CD4-positive, alpha-beta T cell treated with Interferon gamma for 1 hour (primary cell): ENCODE measurements around the gene SAMD8.
A peak's percentile ranks its signal among the peaks of the same experiment; 100 is the strongest.

Source experiments
- DNase-seq: peaks from one replicate; pipeline ENCODE4 v3.0.0-alpha.2; 2020

SAMD8 gene

DNA sequence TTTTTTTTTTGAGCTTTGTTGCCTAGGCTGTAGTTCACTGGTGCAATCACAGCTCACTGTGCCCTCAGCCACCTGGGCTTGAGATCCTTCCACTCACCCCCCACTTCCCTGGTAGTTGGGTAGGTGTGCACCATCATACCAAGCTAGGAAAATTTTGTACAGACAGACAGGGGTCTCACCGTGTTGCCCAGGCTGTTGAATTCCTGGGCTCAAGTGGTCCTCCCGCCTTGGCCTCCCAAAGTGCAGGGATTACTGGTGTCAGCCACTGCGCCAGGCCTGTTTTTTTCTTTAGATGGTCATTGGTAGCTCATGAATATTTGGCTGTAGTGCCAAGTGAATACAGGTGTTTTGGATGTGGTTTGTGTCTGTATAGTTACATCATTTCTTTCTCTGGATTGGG, 116.8 kb downstream of the SAMD8 start:
- DNase-seq: no peak

DNA sequence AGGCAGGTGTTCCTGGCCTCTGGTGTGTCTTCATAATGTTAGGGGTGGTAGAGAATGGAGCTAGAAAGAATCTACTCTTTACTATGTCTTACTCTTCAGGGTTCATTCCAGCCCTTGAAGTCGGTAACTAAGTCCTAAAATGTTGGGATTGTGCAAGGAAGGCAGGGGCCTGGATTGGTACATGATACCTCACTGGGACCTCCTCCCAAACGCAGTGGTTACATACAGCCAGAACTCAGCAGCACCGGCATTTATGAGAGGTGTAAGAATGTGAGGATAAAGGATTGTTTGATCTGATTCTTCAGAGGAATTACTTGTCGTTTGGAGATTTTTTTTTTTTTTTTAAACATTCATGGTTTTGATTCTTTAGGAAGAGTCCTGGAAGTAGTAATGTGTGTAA, 117.4 kb downstream of the SAMD8 start:
- DNase-seq: no peak

DNA sequence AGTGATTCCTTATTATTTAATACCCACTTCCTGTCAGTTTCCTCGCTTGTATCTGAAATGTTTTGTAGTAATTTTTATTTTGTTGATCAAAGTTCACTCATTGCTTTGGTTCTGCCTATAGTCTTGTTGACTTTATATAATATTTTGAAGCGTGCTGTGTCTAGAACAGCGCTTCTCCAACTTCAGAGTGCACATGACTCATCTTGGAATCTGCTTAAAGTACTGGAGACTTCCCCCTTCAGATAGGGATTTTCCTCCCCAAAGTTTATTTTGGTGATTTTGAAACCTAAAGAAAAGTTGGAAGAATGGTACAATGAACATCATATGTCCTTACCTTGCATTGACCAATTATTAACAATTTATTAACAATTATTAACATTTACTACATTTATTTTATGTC, 118.5 kb downstream of the SAMD8 start:
- no peak for DNase-seq

DNA sequence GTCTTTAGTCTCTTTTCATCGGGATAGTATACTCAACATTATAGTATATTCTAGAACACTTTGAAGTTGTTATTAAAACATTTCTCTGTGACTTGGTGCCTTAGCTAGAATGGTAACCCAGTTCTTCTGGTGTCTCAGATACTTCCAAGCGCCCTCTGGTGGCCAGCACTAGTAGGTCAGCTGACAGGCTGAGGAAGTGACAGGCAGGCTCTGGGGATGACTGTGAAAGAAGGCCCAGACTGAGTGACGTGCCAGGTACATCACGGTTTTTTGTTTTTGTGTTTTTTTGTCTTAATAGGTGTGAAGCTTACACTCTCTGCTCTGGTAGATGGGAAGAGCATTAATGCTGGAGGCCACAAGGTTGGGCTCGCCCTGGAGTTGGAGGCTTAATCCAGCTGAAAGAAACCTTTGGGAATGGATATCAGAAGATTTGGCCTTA, 119.2 kb downstream of the SAMD8 start:
- peak; percentile 93 for DNase-seq
